GM06990 (cell line): ENCODE results near the gene KRTAP10-3.
"Not testable (repeated sequence)": the region's sequence is repeated elsewhere in the genome, so short reads cannot be mapped to it uniquely, and the experiment has no call there.

Experiments
- DNase-seq: peaks from one replicate; pipeline ENCODE4 v3.0.0-alpha.2; 2011; ENCODE audit not compliant: insufficient read length; ENCODE audit errors: extremely low read depth
- H3K27me3 ChIP-seq: replicated peaks from 2 replicates; pipeline ENCODE4 v1.6.0; 2011; ENCODE audit warnings: low read length; ENCODE audit not compliant: control insufficient read depth, insufficient read depth
- H3K36me3 ChIP-seq: 2 replicates; pipeline ENCODE4 v1.5.1; 2011; ENCODE audit warnings: low read length; ENCODE audit not compliant: control insufficient read depth, insufficient read depth
- H3K4me3 ChIP-seq: replicated peaks from 2 replicates; pipeline ENCODE4 v1.5.1; 2011; ENCODE audit warnings: low read depth, mild to moderate bottlenecking, control low read depth, low read length
- TF ChIP-seq, protein P1 (sequence below): IDR thresholded peaks from 2 replicates; pipeline ENCODE4 v1.5.1; 2011; ENCODE audit warnings: low read length, control low read depth, mild to moderate bottlenecking, inconsistent platforms; ENCODE audit not compliant: insufficient read depth, poor library complexity, severe bottlenecking

Gene KRTAP10-3

DNA sequence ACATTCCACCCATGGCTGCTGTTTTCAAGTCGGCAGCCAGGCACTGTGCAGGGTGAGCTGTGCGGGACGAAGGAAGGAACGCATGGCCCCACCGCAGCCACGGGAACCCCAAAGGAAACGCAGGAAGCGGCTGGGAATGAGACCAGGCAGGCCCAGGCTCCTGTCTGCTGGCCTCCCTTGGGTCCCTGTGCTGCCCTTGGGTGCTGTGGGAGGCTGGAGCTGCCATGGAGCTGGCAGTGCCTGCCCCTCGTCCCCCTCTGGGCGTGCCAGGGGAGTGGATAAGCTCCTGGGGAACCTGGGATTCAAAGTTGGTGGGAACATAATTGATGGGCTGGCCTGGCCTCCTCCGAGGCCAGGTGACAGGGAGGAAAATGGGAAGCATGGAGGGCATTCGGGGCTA is 9.7 kb upstream of the KRTAP10-3 start:
- no peak for DNase-seq

DNA sequence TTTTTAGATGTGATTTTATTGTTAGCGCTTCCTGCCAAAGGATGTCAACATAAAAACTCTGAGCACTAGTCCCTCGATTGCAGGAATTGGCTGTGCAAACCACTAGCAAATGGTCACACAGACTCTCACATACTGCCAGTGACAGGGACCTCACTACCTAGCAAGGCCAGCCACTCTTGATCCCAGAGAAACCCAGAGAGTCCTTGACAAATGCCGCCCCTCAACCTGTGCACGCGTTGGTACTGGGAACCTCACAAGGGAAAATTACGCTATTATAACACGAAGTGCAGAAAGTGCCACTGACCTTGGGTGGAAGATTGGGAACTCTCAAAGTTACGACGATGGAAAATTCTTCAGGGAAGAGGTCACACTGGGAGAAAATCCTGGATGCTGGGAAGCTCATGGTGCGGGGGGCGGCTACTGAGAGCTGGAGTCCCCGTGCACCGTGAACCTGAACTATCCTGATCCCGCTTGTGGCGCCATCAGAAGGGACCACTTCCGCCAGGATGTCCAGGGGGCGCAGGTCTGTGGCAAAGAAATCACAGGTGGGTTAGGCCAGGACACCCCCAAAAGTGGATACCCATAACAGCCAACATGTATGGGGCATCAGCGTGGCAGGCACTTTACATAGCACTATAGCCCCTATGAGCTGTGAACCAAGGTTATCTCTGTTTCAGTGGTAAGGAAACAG is 9.0 kb upstream of the KRTAP10-3 start:
- no peak for DNase-seq
- Histone ChIP-seq H3K4me3 (no peak overlapping the region), H3K36me3 (no peaks in the 10 kb centered on the region), H3K27me3 (no peaks in the 10 kb centered on the region)
- TF ChIP-seq, protein P1, sequence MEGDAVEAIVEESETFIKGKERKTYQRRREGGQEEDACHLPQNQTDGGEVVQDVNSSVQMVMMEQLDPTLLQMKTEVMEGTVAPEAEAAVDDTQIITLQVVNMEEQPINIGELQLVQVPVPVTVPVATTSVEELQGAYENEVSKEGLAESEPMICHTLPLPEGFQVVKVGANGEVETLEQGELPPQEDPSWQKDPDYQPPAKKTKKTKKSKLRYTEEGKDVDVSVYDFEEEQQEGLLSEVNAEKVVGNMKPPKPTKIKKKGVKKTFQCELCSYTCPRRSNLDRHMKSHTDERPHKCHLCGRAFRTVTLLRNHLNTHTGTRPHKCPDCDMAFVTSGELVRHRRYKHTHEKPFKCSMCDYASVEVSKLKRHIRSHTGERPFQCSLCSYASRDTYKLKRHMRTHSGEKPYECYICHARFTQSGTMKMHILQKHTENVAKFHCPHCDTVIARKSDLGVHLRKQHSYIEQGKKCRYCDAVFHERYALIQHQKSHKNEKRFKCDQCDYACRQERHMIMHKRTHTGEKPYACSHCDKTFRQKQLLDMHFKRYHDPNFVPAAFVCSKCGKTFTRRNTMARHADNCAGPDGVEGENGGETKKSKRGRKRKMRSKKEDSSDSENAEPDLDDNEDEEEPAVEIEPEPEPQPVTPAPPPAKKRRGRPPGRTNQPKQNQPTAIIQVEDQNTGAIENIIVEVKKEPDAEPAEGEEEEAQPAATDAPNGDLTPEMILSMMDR: no peak

More for the DNA sequence above, 9.7 kb upstream of the KRTAP10-3 start:
- no peaks in the 10 kb centered on the region for H3K36me3 ChIP-seq
- no peaks in the 10 kb centered on the region for H3K27me3 ChIP-seq
- TF ChIP-seq, protein P1: no peak
- H3K4me3 ChIP-seq: no peak overlapping the region

- Histone ChIP-seq H3K36me3 (no peaks in the 10 kb centered on the region), H3K27me3 (no peaks in the 10 kb centered on the region), H3K4me3 (no peak overlapping the region)
- TF ChIP-seq, protein P1: no peak
- DNase-seq: no peak
Observed at GRCh38 chr21:44566403-44566802, 7.8 kb upstream of the KRTAP10-3 start.

- H3K36me3 ChIP-seq: no peaks in the 10 kb centered on the region
- TF ChIP-seq, protein P1: no peak
- H3K27me3 ChIP-seq: no peaks in the 10 kb centered on the region
- no peak for DNase-seq
- no peak overlapping the region for H3K4me3 ChIP-seq
Observed at GRCh38 chr21:44564886-44565598, 6.4 kb upstream of the KRTAP10-3 start.

- TF ChIP-seq, protein P1: no peak
- H3K27me3 ChIP-seq: no peaks in the 10 kb centered on the region
- DNase-seq: no peak
- H3K36me3 ChIP-seq: no peaks in the 10 kb centered on the region
- no peak overlapping the region for H3K4me3 ChIP-seq
Observed at GRCh38 chr21:44564099-44564498, 5.5 kb upstream of the KRTAP10-3 start.

GRCh38 chr21:44558329-44558675 is 293 bp downstream of the KRTAP10-3 start:
- H3K27me3 ChIP-seq, H3K4me3 ChIP-seq, DNase-seq, H3K36me3 ChIP-seq: not testable (repeated sequence)
